ENCODE data around the gene CDK16. TPM values are rescaled to one million over a fixed set of nuclear protein-coding genes. Genes with fewer than 3 reads are reported as not detected.

The CDK16 gene
- total RNA-seq, 1 donor from 2014 or later, result 253 TPM

GRCh38 chrX:47226071-47226470, 7.6 kb downstream of the CDK16 start:
- no peak for DNase-seq (ENCODE audit: low spot score, unreplicated experiment)
- Mint-ChIP-seq H3K4me3 (ENCODE audit: low read depth) (no peak overlapping the region), H3K27ac (no peak overlapping the region), H3K36me3 (ENCODE audit: insufficient read depth) (peaks cover 27% of the 10 kb centered on the region), H3K9me3 (ENCODE audit: low read depth) (no peaks in the 10 kb centered on the region), H3K27me3 (no peaks in the 10 kb centered on the region), H3K4me1 (ENCODE audit: low read depth) (peaks cover 5% of the 10 kb centered on the region)
- TF ChIP-seq, protein P1, sequence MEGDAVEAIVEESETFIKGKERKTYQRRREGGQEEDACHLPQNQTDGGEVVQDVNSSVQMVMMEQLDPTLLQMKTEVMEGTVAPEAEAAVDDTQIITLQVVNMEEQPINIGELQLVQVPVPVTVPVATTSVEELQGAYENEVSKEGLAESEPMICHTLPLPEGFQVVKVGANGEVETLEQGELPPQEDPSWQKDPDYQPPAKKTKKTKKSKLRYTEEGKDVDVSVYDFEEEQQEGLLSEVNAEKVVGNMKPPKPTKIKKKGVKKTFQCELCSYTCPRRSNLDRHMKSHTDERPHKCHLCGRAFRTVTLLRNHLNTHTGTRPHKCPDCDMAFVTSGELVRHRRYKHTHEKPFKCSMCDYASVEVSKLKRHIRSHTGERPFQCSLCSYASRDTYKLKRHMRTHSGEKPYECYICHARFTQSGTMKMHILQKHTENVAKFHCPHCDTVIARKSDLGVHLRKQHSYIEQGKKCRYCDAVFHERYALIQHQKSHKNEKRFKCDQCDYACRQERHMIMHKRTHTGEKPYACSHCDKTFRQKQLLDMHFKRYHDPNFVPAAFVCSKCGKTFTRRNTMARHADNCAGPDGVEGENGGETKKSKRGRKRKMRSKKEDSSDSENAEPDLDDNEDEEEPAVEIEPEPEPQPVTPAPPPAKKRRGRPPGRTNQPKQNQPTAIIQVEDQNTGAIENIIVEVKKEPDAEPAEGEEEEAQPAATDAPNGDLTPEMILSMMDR (IDR thresholded peaks at IDR 0.05; ENCODE audit: unreplicated experiment), result no peak

GRCh38 chrX:47226531-47227333, 8.3 kb downstream of the CDK16 start:
- no peak for DNase-seq (ENCODE audit: low spot score, unreplicated experiment)
- peaks cover 28% of the 10 kb centered on the region for H3K36me3 Mint-ChIP-seq (ENCODE audit: insufficient read depth)
- peaks cover 5% of the 10 kb centered on the region for H3K4me1 Mint-ChIP-seq (ENCODE audit: low read depth)
- TF ChIP-seq, protein P1 (IDR thresholded peaks at IDR 0.05; ENCODE audit: unreplicated experiment), result no peak
- H3K27me3 Mint-ChIP-seq, result no peaks in the 10 kb centered on the region
- H3K27ac Mint-ChIP-seq, result peak overlapping the region; percentile 41
- no peaks in the 10 kb centered on the region for H3K9me3 Mint-ChIP-seq (ENCODE audit: low read depth)
- H3K4me3 Mint-ChIP-seq (ENCODE audit: low read depth), result no peak overlapping the region

DNA sequence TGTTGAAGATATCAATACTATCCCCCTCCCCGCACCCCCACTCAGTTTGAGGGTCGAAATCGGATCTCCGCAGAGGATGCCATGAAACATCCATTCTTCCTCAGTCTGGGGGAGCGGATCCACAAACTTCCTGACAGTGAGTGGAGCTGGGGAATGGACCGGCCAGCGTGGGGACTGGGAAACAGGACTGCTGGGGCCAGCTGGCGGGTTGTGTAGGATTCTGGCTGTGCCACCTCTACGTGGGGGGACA, 8.8 kb downstream of the CDK16 start:
- Mint-ChIP-seq H3K4me1 (ENCODE audit: low read depth) (peaks cover 7% of the 10 kb centered on the region), H3K9me3 (ENCODE audit: low read depth) (no peaks in the 10 kb centered on the region), H3K36me3 (ENCODE audit: insufficient read depth) (peaks cover 24% of the 10 kb centered on the region), H3K27ac (no peak overlapping the region), H3K27me3 (no peaks in the 10 kb centered on the region), H3K4me3 (ENCODE audit: low read depth) (no peak overlapping the region)
- DNase-seq (ENCODE audit: low spot score, unreplicated experiment), result no peak
- TF ChIP-seq, protein P1 (IDR thresholded peaks at IDR 0.05; ENCODE audit: unreplicated experiment), result no peak

- Mint-ChIP-seq H3K4me1 (ENCODE audit: low read depth) (peaks cover 7% of the 10 kb centered on the region), H3K36me3 (ENCODE audit: insufficient read depth) (peaks cover 22% of the 10 kb centered on the region), H3K27ac (no peak overlapping the region), H3K4me3 (ENCODE audit: low read depth) (no peak overlapping the region), H3K27me3 (no peaks in the 10 kb centered on the region), H3K9me3 (ENCODE audit: low read depth) (no peaks in the 10 kb centered on the region)
- DNase-seq (ENCODE audit: low spot score, unreplicated experiment), result no peak
- TF ChIP-seq, protein P1 (IDR thresholded peaks at IDR 0.05; ENCODE audit: unreplicated experiment), result no peak
Measured at GRCh38 chrX:47228550-47229270, 10.2 kb downstream of the CDK16 start.

DNA sequence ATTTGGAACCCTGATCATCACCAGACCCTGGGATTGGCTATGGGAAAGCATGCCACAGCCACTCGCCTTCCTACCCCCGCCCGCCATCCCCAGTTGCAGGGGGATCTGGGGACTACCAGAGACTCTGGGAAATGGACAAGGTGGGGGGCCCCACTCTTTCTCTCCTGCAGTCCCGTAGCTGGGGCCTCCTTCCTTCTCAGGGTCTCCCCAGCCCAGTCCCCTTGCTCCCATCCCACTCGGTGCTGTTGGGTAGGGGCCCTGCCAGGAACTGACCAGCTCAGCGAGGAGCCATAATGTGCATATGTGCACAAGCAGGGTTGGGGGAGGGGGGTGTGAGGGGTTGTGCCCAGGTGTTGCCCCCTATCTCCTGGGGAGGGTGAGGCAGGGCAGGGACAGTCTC, 10.9 kb downstream of the CDK16 start:
- H3K36me3 Mint-ChIP-seq (ENCODE audit: insufficient read depth), result peaks cover 22% of the 10 kb centered on the region
- H3K4me1 Mint-ChIP-seq (ENCODE audit: low read depth), result peaks cover 7% of the 10 kb centered on the region
- H3K27me3 Mint-ChIP-seq, result no peaks in the 10 kb centered on the region

More for the DNA sequence above, 10.9 kb downstream of the CDK16 start:
- TF ChIP-seq, protein P1 (IDR thresholded peaks at IDR 0.05; ENCODE audit: unreplicated experiment), result no peak
- no peak for DNase-seq (ENCODE audit: low spot score, unreplicated experiment)
- H3K9me3 Mint-ChIP-seq (ENCODE audit: low read depth), result no peaks in the 10 kb centered on the region
- H3K27ac Mint-ChIP-seq, result no peak overlapping the region
- no peak overlapping the region for H3K4me3 Mint-ChIP-seq (ENCODE audit: low read depth)
